ENCODE data around the gene GCFC2.

Gene GCFC2

DNA sequence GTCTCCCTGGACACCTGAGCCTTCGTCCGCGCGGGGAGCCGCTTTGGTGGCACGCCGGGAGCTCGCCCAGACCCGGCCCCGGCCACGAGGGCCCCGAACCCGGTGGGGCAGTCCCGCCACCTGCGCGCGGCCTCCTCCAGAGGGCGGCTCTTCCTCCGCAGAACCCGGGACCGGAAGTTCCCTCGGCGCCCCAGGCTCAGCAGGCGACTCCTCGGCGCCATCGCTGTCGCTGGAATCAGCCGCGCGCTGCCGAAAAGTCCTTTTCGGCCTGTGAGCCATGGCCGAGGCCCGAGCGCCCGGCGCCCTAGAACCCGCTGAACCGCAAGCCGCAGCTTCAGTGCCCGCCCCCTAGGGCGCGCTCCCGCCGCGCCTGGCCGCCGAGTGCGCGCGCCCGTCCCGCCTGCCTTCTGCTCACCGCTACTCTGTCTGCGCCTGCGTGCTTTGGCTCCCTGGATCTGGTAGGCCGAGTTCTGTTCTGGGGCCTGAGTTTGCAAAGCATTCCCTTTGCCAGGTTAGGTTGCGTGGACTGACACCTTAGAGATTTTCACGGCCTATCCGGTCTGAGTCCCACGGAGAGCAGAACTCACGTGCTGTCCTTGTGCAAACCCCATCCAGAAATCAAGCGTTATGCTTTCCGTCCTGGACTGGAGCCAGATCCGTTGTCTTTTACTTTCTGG, at the start of gene GCFC2:
Gene GCFC2, minus strand, starts transcription at position 339 of the 677 bp plus-strand sequence. Its CDS starts 60 bp downstream, at position 279.
- peak; percentile 93 for DNase-seq (ENCODE audit: low spot score)
- in situ Hi-C loops (cut with MboI; ENCODE audit: low pct_unique_long_range_greater_than_20kb, low sequenced_read_pairs, unreplicated experiment) = no loop called here

DNA sequence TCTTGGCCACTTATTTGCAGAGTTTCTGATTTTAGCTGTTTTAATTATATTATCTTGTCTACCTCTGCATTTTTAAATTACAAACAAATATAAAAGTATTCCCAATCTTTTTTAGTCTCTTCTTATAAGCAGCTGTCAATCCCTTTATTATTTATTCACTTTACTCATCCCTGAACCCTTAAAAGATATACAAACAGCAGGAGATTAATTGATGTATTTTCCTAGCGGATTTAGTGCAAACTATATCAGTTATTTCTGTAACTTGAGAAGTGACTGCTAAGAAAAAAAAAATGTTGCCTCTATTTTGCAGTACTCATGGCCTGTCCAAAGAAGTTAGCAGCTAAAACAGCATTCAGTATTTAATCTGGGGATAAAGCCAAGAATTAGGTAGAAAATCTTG, 42.1 kb upstream of the GCFC2 start:
- in situ Hi-C loops (cut with MboI; ENCODE audit: low pct_unique_long_range_greater_than_20kb, low sequenced_read_pairs, unreplicated experiment) = no loop called here
- DNase-seq (ENCODE audit: low spot score) = no peak
- TF ChIP-seq, protein P1, sequence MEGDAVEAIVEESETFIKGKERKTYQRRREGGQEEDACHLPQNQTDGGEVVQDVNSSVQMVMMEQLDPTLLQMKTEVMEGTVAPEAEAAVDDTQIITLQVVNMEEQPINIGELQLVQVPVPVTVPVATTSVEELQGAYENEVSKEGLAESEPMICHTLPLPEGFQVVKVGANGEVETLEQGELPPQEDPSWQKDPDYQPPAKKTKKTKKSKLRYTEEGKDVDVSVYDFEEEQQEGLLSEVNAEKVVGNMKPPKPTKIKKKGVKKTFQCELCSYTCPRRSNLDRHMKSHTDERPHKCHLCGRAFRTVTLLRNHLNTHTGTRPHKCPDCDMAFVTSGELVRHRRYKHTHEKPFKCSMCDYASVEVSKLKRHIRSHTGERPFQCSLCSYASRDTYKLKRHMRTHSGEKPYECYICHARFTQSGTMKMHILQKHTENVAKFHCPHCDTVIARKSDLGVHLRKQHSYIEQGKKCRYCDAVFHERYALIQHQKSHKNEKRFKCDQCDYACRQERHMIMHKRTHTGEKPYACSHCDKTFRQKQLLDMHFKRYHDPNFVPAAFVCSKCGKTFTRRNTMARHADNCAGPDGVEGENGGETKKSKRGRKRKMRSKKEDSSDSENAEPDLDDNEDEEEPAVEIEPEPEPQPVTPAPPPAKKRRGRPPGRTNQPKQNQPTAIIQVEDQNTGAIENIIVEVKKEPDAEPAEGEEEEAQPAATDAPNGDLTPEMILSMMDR (IDR thresholded peaks at IDR 0.05; ENCODE audit: extremely low read depth, insufficient read depth, missing control alignments) = no peak

More for the DNA sequence above, at the start of gene GCFC2:
- TF ChIP-seq, protein P1 (IDR thresholded peaks at IDR 0.05; ENCODE audit: extremely low read depth, insufficient read depth, missing control alignments) = peak; percentile 51

DNA sequence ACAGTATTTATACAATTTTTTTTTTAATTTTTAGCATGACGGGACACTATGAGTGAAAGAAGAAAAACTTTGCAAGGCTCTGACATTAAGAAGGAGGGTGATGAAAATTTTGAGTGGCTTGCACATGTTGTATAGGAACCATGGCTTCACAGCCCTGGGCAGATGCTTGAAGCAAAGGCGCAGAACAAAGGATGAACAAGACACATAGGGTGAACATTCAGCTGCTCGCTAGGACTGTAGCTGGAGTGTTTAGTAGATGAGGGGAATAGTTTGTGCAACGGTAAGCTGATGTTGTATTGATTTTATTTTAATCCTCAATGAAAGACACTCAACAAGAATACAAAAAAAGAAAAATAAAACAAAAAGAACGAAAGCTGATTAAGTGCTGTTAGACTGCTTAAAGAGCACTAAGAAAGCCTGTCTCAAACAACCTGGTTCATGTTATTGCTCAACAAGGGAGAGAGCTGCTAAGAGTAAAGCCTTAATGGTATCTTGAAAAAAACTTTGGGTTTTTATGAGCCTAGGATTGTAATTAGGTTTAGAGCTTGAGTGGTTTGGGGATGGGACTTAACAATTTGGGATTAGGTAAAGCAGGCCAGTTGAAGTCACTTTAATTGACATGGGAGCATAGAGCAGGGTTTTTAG, 41.2 kb upstream of the GCFC2 start:
- in situ Hi-C loops (cut with MboI; ENCODE audit: low pct_unique_long_range_greater_than_20kb, low sequenced_read_pairs, unreplicated experiment) = no loop called here
- DNase-seq (ENCODE audit: low spot score) = no peak
- TF ChIP-seq, protein P1 (IDR thresholded peaks at IDR 0.05; ENCODE audit: extremely low read depth, insufficient read depth, missing control alignments) = no peak

DNA sequence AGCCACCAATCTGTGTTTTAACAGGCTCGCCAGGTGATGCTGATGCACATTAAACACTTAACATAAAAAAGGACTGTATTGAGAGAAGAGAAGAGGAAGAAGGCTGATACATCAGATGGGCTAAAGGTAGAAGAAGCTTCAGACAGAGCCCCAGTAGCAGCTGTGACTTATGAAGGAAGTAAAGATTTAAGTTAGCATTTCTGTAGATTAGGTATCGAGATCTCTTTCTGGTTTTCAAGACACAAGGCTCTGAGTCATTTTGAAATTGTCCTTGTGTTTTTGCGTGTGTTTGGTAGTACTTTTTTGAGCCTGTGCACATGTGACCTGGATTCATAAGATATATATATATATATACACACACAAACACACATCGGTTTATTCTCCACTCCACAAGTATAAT, 40.6 kb upstream of the GCFC2 start:
- in situ Hi-C loops (cut with MboI; ENCODE audit: low pct_unique_long_range_greater_than_20kb, low sequenced_read_pairs, unreplicated experiment) = no loop called here
- DNase-seq (ENCODE audit: low spot score) = no peak
- TF ChIP-seq, protein P1 (IDR thresholded peaks at IDR 0.05; ENCODE audit: extremely low read depth, insufficient read depth, missing control alignments) = no peak

DNA sequence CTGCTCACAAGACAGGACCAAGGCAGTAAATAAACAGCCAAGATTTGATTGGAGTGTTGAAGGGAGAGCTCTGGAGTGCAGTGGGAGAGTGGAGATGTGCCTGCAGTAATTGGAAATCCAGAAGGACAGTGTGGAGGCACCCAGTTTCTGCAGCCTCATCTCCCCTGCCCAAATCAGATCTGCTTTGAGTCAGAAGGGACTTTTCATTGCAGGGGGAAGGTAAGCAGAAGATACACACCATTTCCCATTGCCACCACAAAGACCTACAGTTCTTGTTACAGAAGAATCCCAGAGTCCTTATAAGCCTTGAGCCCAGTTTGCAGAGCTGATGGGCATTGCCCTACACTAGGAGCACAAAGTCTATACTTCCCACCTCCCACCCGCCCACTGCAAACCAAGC, 27.2 kb upstream of the GCFC2 start:
- no peak for DNase-seq (ENCODE audit: low spot score)
- TF ChIP-seq, protein P1 (IDR thresholded peaks at IDR 0.05; ENCODE audit: extremely low read depth, insufficient read depth, missing control alignments) = no peak
- in situ Hi-C loops (cut with MboI; ENCODE audit: low pct_unique_long_range_greater_than_20kb, low sequenced_read_pairs, unreplicated experiment) = no loop called here

DNA sequence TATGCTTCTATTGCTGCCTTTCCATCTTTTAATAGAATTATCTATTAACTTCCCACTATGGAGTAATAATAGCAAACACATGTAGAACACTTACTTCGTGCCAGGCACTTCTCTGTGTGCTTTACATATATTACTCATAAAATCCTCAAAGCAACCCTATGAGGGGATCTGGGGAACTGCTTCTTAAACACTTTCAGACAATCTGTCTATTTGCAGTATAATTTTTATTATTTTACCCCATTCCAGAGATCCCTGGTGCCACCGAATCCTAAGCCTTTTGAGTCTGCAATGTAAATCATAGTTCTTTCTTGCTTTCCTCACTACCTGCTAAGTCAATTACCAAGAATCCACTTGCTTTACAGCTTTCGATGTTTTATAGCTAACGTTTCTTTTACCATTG, 25.6 kb upstream of the GCFC2 start:
- in situ Hi-C loops (cut with MboI; ENCODE audit: low pct_unique_long_range_greater_than_20kb, low sequenced_read_pairs, unreplicated experiment) = no loop called here
- DNase-seq (ENCODE audit: low spot score) = no peak
- TF ChIP-seq, protein P1 (IDR thresholded peaks at IDR 0.05; ENCODE audit: extremely low read depth, insufficient read depth, missing control alignments) = no peak

Measured in GM13977 (cell line).